ENCODE data around the gene DYRK2.
A peak's percentile ranks its signal among the peaks of the same experiment; 100 is the strongest.

Gene DYRK2

GRCh38 chr12:67648521-67649260 lies at the start of gene DYRK2:
Gene DYRK2 (plus strand): TSS chr12:67648745. CDS start chr12:67649134, 389 bp downstream.
- Mint-ChIP-seq H3K4me1 (peaks cover 46% of the 10 kb centered on the region), H3K4me3 (peak within 1 kb of the TSS; percentile 92), H3K27me3 (no peaks in the 10 kb centered on the region), H3K9me3 (no peaks in the 10 kb centered on the region), H3K27ac (peak within 1 kb of the TSS; percentile 75), H3K36me3 (ENCODE audit: low read depth) (peaks cover 23% of the 10 kb centered on the region)
- ATAC-seq = peak; percentile 60
- DNase-seq = peak; percentile 76

- no peak overlapping the region for H3K27ac Mint-ChIP-seq
Observed at GRCh38 chr12:67599691-67600090, 48.9 kb upstream of the DYRK2 start.

DNA sequence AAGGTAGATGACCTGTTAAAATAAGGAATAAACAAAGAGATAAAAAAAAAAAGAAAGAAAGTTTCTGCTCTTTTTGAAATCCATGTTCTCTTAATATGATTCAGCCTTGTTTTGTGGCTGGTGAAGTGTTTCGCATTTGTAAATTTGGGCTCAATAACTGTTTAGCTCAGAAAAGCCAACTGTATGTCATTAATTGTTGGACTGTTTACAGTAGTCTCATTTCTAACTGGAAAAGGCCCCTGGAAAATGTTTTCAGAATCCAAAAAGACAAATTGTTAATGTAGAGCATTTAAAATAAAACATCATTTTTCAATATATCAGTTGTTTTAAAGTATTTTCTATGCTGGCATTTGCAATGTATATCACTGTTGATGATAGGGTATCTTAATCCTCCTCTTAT lies 47.4 kb upstream of the DYRK2 start:
- Mint-ChIP-seq H3K4me1 (peaks cover 10% of the 10 kb centered on the region), H3K27ac (no peak overlapping the region), H3K36me3 (ENCODE audit: low read depth) (peaks cover 5% of the 10 kb centered on the region), H3K9me3 (peaks cover 20% of the 10 kb centered on the region), H3K27me3 (no peaks in the 10 kb centered on the region), H3K4me3 (no peak overlapping the region)
- no peak for ATAC-seq
- no peak for DNase-seq

More at GRCh38 chr12:67599691-67600090, 48.9 kb upstream of the DYRK2 start:
- DNase-seq (no peak), ATAC-seq (no peak)
- Mint-ChIP-seq H3K4me1 (peaks cover 17% of the 10 kb centered on the region), H3K4me3 (no peak overlapping the region), H3K9me3 (peaks cover 20% of the 10 kb centered on the region), H3K27me3 (no peaks in the 10 kb centered on the region), H3K36me3 (ENCODE audit: low read depth) (peaks cover 5% of the 10 kb centered on the region)

DNA sequence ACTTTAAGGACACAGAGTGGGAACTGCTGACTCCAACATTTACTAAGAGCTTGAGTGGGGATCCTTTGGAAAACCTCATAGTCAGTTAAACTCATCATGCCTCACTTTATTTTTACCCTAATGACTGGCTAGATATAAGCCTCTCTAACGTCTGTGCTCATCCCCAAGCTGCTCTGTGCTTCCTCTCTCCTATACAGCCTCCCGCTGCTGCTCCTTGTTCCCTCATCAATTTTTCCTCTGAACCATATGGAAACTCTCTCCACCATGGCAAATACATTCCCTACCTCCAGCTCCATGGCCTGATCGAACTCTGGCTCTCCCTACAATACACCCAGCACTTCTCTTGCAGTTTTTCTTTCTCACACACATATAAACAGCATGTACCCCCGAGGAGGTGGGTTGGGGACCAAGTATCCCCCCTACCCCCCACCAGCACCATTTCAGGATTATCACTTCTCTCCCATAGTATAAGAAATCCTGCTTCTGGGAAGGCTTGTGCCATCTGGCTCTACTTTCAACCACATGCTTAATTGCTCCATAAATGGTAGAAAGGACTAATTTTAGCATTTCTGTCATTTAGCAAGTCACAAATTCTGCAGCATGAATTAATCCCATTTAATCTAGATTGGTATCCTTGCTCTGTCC lies 39.2 kb upstream of the DYRK2 start:
- Mint-ChIP-seq H3K27me3 (no peaks in the 10 kb centered on the region), H3K36me3 (ENCODE audit: low read depth) (no peaks in the 10 kb centered on the region), H3K27ac (no peak overlapping the region), H3K9me3 (no peaks in the 10 kb centered on the region), H3K4me3 (no peak overlapping the region), H3K4me1 (no peaks in the 10 kb centered on the region)
- ATAC-seq = no peak
- no peak for DNase-seq

DNA sequence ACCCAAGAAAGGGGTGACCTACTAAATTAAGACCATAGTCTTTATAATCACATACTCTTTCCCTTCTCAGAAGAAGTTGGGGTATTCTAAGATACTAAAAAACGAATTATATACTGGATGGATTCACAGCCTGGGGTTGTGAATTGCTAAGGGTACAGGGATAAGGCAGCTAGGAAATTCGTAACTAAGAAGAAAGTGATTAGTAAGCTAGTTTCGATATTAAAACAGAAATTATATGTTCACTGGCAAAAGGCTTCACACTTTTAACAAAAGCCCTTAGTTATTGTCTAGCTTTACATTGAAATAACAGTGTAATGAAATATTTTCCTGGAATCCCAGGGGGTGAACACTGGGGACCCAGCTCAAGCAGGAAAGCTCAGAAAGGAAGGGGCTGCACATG lies 35.5 kb upstream of the DYRK2 start:
- Mint-ChIP-seq H3K4me1 (peaks cover 5% of the 10 kb centered on the region), H3K27ac (no peak overlapping the region), H3K36me3 (ENCODE audit: low read depth) (no peaks in the 10 kb centered on the region), H3K27me3 (no peaks in the 10 kb centered on the region), H3K9me3 (no peaks in the 10 kb centered on the region), H3K4me3 (no peak overlapping the region)
- ATAC-seq = no peak
- no peak for DNase-seq

DNA sequence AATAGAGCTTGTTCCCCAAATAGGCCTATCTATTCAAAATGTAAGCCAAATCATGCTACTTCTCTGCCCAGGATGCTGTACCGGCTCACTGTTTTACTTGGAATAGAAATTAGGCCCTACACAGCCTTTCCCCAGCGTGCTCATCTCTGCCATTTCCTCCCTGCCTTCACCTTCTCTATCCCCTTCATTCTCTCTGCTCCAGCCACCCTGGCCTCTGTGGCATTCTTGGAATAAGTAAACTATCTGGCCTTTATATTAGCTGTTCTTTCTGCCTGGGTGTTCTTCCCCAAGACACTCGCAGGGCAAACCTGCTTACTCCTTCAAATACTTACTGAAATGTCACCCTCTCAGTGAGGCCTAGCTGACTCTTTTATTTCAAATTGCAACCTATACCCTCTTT lies 30.9 kb upstream of the DYRK2 start:
- Mint-ChIP-seq H3K36me3 (ENCODE audit: low read depth) (no peaks in the 10 kb centered on the region), H3K4me1 (peaks cover 8% of the 10 kb centered on the region), H3K27me3 (no peaks in the 10 kb centered on the region), H3K4me3 (no peak overlapping the region), H3K9me3 (no peaks in the 10 kb centered on the region), H3K27ac (no peak overlapping the region)
- DNase-seq (no peak), ATAC-seq (no peak)

DNA sequence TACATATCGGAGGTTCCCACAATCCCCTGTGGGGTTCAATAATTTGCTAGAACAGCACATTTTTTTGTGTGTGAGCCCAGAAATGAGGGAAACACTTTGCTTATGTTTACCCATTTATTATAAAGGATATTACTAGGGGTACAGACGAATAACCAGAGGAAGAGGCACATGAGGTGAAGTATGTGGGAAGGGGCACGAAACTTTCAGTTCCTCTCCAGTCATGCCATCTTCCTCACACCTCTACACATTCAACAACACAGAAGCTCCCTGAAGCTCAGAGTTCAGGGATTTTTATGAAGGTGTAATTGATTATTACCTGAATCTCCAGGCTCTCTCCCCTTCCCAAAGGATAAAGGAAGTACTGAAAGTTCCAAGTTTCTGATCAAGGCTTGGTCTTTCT lies 30.2 kb upstream of the DYRK2 start:
- no peak overlapping the region for H3K4me3 Mint-ChIP-seq
- H3K9me3 Mint-ChIP-seq = no peaks in the 10 kb centered on the region
- ATAC-seq (no peak), DNase-seq (no peak)
- H3K27me3 Mint-ChIP-seq = no peaks in the 10 kb centered on the region
- no peak overlapping the region for H3K27ac Mint-ChIP-seq
- H3K36me3 Mint-ChIP-seq (ENCODE audit: low read depth) = no peaks in the 10 kb centered on the region
- H3K4me1 Mint-ChIP-seq = peaks cover 8% of the 10 kb centered on the region

- peaks cover 12% of the 10 kb centered on the region for H3K4me1 Mint-ChIP-seq
- ATAC-seq (no peak), DNase-seq (no peak)
- no peak overlapping the region for H3K27ac Mint-ChIP-seq
- H3K4me3 Mint-ChIP-seq = no peak overlapping the region
- no peaks in the 10 kb centered on the region for H3K36me3 Mint-ChIP-seq (ENCODE audit: low read depth)
- peaks cover 7% of the 10 kb centered on the region for H3K9me3 Mint-ChIP-seq
- H3K27me3 Mint-ChIP-seq = no peaks in the 10 kb centered on the region
Observed at GRCh38 chr12:67621112-67621511, 27.4 kb upstream of the DYRK2 start.

GRCh38 chr12:67621926-67622325 lies 26.6 kb upstream of the DYRK2 start:
- no peak overlapping the region for H3K4me3 Mint-ChIP-seq
- no peaks in the 10 kb centered on the region for H3K36me3 Mint-ChIP-seq (ENCODE audit: low read depth)
- peaks cover 13% of the 10 kb centered on the region for H3K4me1 Mint-ChIP-seq
- no peak overlapping the region for H3K27ac Mint-ChIP-seq
- no peaks in the 10 kb centered on the region for H3K27me3 Mint-ChIP-seq
- H3K9me3 Mint-ChIP-seq = peaks cover 7% of the 10 kb centered on the region
- ATAC-seq (no peak), DNase-seq (no peak)

DNA sequence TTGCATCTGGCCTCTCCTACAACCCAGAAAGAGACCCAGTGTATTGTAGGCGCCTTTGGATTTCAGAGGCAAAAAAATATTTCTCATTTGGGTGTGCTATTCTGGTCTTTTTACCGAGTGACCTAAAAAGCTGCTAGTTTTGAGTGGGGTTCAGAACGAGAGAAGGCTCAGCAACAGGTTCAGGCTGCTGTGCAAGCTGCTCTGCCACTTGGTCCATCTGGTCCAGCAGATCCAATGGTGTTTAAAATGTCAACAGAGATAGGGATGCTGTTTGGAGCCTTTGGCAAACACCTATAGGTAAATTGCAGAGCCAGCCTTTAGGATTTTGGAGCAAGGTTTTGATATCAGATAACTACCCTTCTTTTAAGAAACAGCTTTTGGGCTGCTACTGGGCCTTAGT lies 25.3 kb upstream of the DYRK2 start:
- peaks cover 7% of the 10 kb centered on the region for H3K9me3 Mint-ChIP-seq
- no peak overlapping the region for H3K4me3 Mint-ChIP-seq
- ATAC-seq (no peak), DNase-seq (no peak)
- H3K27me3 Mint-ChIP-seq = no peaks in the 10 kb centered on the region
- no peak overlapping the region for H3K27ac Mint-ChIP-seq
- peaks cover 17% of the 10 kb centered on the region for H3K4me1 Mint-ChIP-seq
- no peaks in the 10 kb centered on the region for H3K36me3 Mint-ChIP-seq (ENCODE audit: low read depth)

- no peak for DNase-seq
- no peak for ATAC-seq
- no peak overlapping the region for H3K27ac Mint-ChIP-seq
- peaks cover 11% of the 10 kb centered on the region for H3K9me3 Mint-ChIP-seq
- no peaks in the 10 kb centered on the region for H3K27me3 Mint-ChIP-seq
- peaks cover 2% of the 10 kb centered on the region for H3K36me3 Mint-ChIP-seq (ENCODE audit: low read depth)
- no peak overlapping the region for H3K4me3 Mint-ChIP-seq
- H3K4me1 Mint-ChIP-seq = peaks cover 24% of the 10 kb centered on the region
Observed at GRCh38 chr12:67624355-67624754, 24.2 kb upstream of the DYRK2 start.

- Mint-ChIP-seq H3K4me3 (no peak overlapping the region), H3K27ac (no peak overlapping the region), H3K4me1 (peaks cover 31% of the 10 kb centered on the region), H3K9me3 (peaks cover 16% of the 10 kb centered on the region), H3K27me3 (no peaks in the 10 kb centered on the region), H3K36me3 (ENCODE audit: low read depth) (peaks cover 2% of the 10 kb centered on the region)
- DNase-seq = no peak
- ATAC-seq = no peak
Observed at GRCh38 chr12:67625004-67625403, 23.5 kb upstream of the DYRK2 start.

GRCh38 chr12:67626156-67626555 lies 22.4 kb upstream of the DYRK2 start:
- Mint-ChIP-seq H3K27me3 (no peaks in the 10 kb centered on the region), H3K36me3 (ENCODE audit: low read depth) (peaks cover 2% of the 10 kb centered on the region), H3K4me3 (no peak overlapping the region), H3K27ac (no peak overlapping the region), H3K4me1 (peaks cover 42% of the 10 kb centered on the region), H3K9me3 (peaks cover 16% of the 10 kb centered on the region)
- no peak for DNase-seq
- ATAC-seq = no peak

GRCh38 chr12:67630373-67631088 lies 18.0 kb upstream of the DYRK2 start:
- peak; percentile 80 for DNase-seq

DNA sequence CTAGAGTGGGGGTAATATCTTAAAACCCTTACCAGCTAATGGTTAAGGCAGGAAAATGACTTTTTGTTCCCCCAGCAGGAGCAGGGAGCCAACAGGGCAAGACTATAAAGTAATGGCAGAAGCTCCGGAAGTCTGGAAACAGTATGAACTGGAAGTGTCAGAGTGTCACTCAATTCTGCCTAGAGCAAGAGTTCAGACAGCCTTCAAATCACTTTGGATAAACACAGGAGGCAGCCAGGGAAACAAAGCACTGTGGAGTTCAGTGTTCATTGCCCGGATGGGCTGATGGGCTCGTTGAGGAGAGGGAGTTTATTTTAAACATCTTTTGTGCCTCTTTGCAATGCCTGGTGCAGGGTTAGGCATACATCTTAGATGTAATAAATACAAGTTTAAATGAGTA lies 16.5 kb upstream of the DYRK2 start:
- H3K27ac Mint-ChIP-seq = no peak overlapping the region

More at GRCh38 chr12:67630373-67631088, 18.0 kb upstream of the DYRK2 start:
- no peaks in the 10 kb centered on the region for H3K27me3 Mint-ChIP-seq
- H3K9me3 Mint-ChIP-seq = peaks cover 9% of the 10 kb centered on the region
- peak; percentile 97 for ATAC-seq
- H3K4me3 Mint-ChIP-seq = peak overlapping the region; percentile 42
- H3K27ac Mint-ChIP-seq = peak overlapping the region; percentile 74
- peaks cover 2% of the 10 kb centered on the region for H3K36me3 Mint-ChIP-seq (ENCODE audit: low read depth)
- H3K4me1 Mint-ChIP-seq = peaks cover 76% of the 10 kb centered on the region

More for the DNA sequence above, 16.5 kb upstream of the DYRK2 start:
- peaks cover 74% of the 10 kb centered on the region for H3K4me1 Mint-ChIP-seq
- no peaks in the 10 kb centered on the region for H3K27me3 Mint-ChIP-seq
- DNase-seq = no peak
- peaks cover 9% of the 10 kb centered on the region for H3K9me3 Mint-ChIP-seq
- no peak for ATAC-seq
- peaks cover 2% of the 10 kb centered on the region for H3K36me3 Mint-ChIP-seq (ENCODE audit: low read depth)
- no peak overlapping the region for H3K4me3 Mint-ChIP-seq
